LNCAP (cell line): Measurements from ENCODE around the gene SH3GL2.

Experiments used
- TF ChIP-seq, protein P1 (sequence below): fragments of 450-650 bp; IDR thresholded peaks from 2 replicates; pipeline ENCODE4 v1.5.1; 2017; ENCODE audit warnings: mild to moderate bottlenecking

The SH3GL2 gene

GRCh38 chr9:17833846-17834245 is 255.0 kb downstream of the SH3GL2 start:
- TF ChIP-seq, protein P1, sequence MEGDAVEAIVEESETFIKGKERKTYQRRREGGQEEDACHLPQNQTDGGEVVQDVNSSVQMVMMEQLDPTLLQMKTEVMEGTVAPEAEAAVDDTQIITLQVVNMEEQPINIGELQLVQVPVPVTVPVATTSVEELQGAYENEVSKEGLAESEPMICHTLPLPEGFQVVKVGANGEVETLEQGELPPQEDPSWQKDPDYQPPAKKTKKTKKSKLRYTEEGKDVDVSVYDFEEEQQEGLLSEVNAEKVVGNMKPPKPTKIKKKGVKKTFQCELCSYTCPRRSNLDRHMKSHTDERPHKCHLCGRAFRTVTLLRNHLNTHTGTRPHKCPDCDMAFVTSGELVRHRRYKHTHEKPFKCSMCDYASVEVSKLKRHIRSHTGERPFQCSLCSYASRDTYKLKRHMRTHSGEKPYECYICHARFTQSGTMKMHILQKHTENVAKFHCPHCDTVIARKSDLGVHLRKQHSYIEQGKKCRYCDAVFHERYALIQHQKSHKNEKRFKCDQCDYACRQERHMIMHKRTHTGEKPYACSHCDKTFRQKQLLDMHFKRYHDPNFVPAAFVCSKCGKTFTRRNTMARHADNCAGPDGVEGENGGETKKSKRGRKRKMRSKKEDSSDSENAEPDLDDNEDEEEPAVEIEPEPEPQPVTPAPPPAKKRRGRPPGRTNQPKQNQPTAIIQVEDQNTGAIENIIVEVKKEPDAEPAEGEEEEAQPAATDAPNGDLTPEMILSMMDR, result no peak

GRCh38 chr9:17837965-17838364 is 259.1 kb downstream of the SH3GL2 start:
- TF ChIP-seq, protein P1, result peak; percentile 19; the same call in 1 of the 2 replicates

DNA sequence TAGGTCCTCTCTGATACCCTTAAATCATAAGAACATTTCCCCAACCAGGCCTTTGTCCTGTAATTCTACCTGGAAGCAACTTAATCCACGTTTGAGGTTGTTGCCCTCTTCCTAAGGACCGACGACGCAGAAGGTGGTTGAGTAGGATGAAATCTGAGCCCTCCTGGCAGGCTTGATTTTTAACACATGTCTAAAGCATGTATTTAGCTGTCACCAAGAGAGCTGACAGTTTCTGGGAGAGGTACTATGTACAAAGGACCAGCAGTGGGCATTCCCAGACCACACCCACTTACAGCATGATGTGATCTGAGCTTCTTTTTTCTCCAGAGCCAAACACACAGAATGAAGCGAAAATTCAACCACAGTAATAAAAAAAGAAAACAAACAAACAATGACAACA is 260.9 kb downstream of the SH3GL2 start:
- TF ChIP-seq, protein P1, result no peak

GRCh38 chr9:17843236-17843635 is 264.4 kb downstream of the SH3GL2 start:
- TF ChIP-seq, protein P1, result no peak
